GM12878 (cell line): Measurements from ENCODE around the gene KCNQ1. TPM values are rescaled to one million over a fixed set of nuclear protein-coding genes. Genes with fewer than 3 reads are reported as not detected.

Experiments
- ATAC-seq: fragments of 200-7000 bp; cut with Tn5 transposase; 3 replicates; pipeline ENCODE4 v1.9.1; 2020; ENCODE audit warnings: mild to moderate bottlenecking, moderate library complexity
- BruUV-seq: library from RNA; stranded (reverse); fragments of 400-500 nt; replicated peaks from 2 replicates; lab custom pipeline; 2021; lab: Mats Ljungman, UMichigan
- CTCF ChIA-PET: fragments of 300-600 bp; sonication (Branson Sonifier 250); formaldehyde crosslinking; extraction: SDS; loops from one replicate; lab custom pipeline; 2021; ENCODE audit warnings: inconsistent platforms; lab: Yijun Ruan, JAX
- POLR2A ChIA-PET: fragments of 350-600 bp; formaldehyde crosslinking; extraction: SDS; loops from one replicate; lab custom pipeline; 2021; ENCODE audit warnings: inconsistent platforms; lab: Charles Lee
- RAD21 ChIA-PET: fragments of 300-600 bp; sonication (Branson Sonifier 250); formaldehyde crosslinking; loops from one replicate; lab custom pipeline; 2023; ENCODE audit warnings: antibody characterized with exemption; ENCODE audit not compliant: unreplicated experiment; lab: Charles Lee
- SMC1A ChIA-PET: fragments of 300-600 bp; sonication (Branson Sonifier 250); formaldehyde crosslinking; loops from one replicate; lab custom pipeline; 2023; ENCODE audit not compliant: unreplicated experiment, uncharacterized antibody; lab: Charles Lee
- DNase-seq: peaks from one replicate; pipeline ENCODE4 v3.0.0-alpha.2; 2011; ENCODE audit warnings: low read depth, low spot score
- FAIRE-seq: peaks from 3 replicates; lab custom pipeline; 2011; peaks lifted over from hg19 to GRCh38; lab: Jason Lieb, UNC
- H2AFZ ChIP-seq: 2 replicates; pipeline ENCODE4 v1.6.0; 2011; ENCODE audit warnings: low read depth, low read length, control low read depth; ENCODE audit not compliant: control insufficient read depth
- H3K27ac ChIP-seq: 2 replicates; pipeline ENCODE4 v1.5.1; 2011; ENCODE audit warnings: control low read depth; ENCODE audit not compliant: control insufficient read depth, insufficient read depth
- H3K27me3 ChIP-seq, 2 experiments: replicated peaks in 1 of 2; 2 replicates each; pipeline versions ENCODE4 v1.6.0 to v1.6.1; 2011; ENCODE audit warnings: low read length in 1 of 2; ENCODE audit not compliant: control insufficient read depth in 2 of 2, insufficient read depth in 2 of 2
- H3K36me3 ChIP-seq, 2 experiments: 2 replicates each; pipeline ENCODE4 v1.5.1; 2011; ENCODE audit warnings: low read length in 1 of 2; ENCODE audit not compliant: control insufficient read depth in 2 of 2, insufficient read depth in 2 of 2
- H3K4me1 ChIP-seq: 2 replicates; pipeline ENCODE4 v1.6.1; 2011; ENCODE audit warnings: mild to moderate bottlenecking, low read length, moderate library complexity, mixed read lengths; ENCODE audit not compliant: control insufficient read depth, insufficient read depth
- H3K4me2 ChIP-seq: 2 replicates; pipeline ENCODE4 v1.6.0; 2011; ENCODE audit warnings: control low read depth; ENCODE audit not compliant: control insufficient read depth, insufficient read depth
- H3K4me3 ChIP-seq: fragments of 200-600 bp; sonication (generic); 2 replicates; pipeline ENCODE4 v1.5.1; 2016
- H3K79me2 ChIP-seq: 2 replicates; pipeline ENCODE4 v1.6.0; 2011; ENCODE audit warnings: low read length; ENCODE audit not compliant: control insufficient read depth, insufficient read depth
- H3K9ac ChIP-seq: 2 replicates; pipeline ENCODE4 v1.8.0; 2011; ENCODE audit warnings: low read length, control low read depth, mixed read lengths; ENCODE audit not compliant: control insufficient read depth, insufficient read depth
- H3K9me3 ChIP-seq: replicated peaks from 3 replicates; pipeline ENCODE4 v1.5.1; 2011; ENCODE audit warnings: mild to moderate bottlenecking, low read length; ENCODE audit not compliant: control insufficient read depth, insufficient read depth
- H4K20me1 ChIP-seq: 2 replicates; pipeline ENCODE4 v1.6.0; 2011; ENCODE audit not compliant: control insufficient read depth, insufficient read depth
- FOS ChIP-seq: IDR thresholded peaks from 3 replicates; pipeline ENCODE4 v1.6.1; 2011; ENCODE audit warnings: borderline replicate concordance; ENCODE audit not compliant: insufficient read length; ENCODE audit errors: extremely low read depth
- IRF3 ChIP-seq: fragments of 450-650 bp; IDR thresholded peaks from 2 replicates; pipeline ENCODE4 v1.6.1; 2014; ENCODE audit warnings: mild to moderate bottlenecking
- PAX8 ChIP-seq: fragments of 450-650 bp; IDR thresholded peaks from 2 replicates; pipeline ENCODE4 v1.6.1; 2017; ENCODE audit warnings: mild to moderate bottlenecking, moderate library complexity
- PKNOX1 ChIP-seq: fragments of 450-650 bp; IDR thresholded peaks from 2 replicates; pipeline ENCODE4 v1.6.1; 2016; ENCODE audit warnings: mild to moderate bottlenecking
- POLR2AphosphoS2 ChIP-seq: IDR thresholded peaks from 2 replicates; pipeline ENCODE4 v1.6.1; 2011; ENCODE audit warnings: low read depth, mild to moderate bottlenecking, low read length, improper control_type of control experiment, moderate library complexity
- REST ChIP-seq: IDR thresholded peaks from 2 replicates; pipeline ENCODE4 v1.6.1; 2012; ENCODE audit warnings: mild to moderate bottlenecking, low read depth, low read length
- SIN3A ChIP-seq: IDR thresholded peaks from 2 replicates; pipeline ENCODE4 v1.6.1; 2012; ENCODE audit warnings: low read depth, low read length, improper control_type of control experiment
- YY1 ChIP-seq: IDR thresholded peaks from 2 replicates; pipeline ENCODE4 v1.6.1; 2011; ENCODE audit warnings: low read depth, mild to moderate bottlenecking, low read length
- ZBED1 ChIP-seq: IDR thresholded peaks from 2 replicates; pipeline ENCODE4 v1.6.1; 2016; ENCODE audit warnings: borderline replicate concordance
- ZNF384 ChIP-seq: IDR thresholded peaks from 2 replicates; pipeline ENCODE4 v1.6.1; 2012; ENCODE audit warnings: low read depth, mild to moderate bottlenecking, low read length, improper control_type of control experiment, borderline replicate concordance
- WGBS: methylation state at CpG from one replicate; pipeline ENCODE4 v1.1.6; 2016; ENCODE audit warnings: low lambda C conversion rate; ENCODE audit not compliant: insufficient replicate concordance, insufficient coverage; ENCODE audit errors: missing lambda C conversion rate; 5-methylcytosine and 5-hydroxymethylcytosine counted together
- in situ Hi-C: fragments of 300-500 bp; cut with MboI; formaldehyde crosslinking; loops from 9 replicates; pipeline ENCODE4 v1.14.3; 2018; ENCODE audit warnings: mixed read lengths
- intact Hi-C: fragments of 100-400 bp; cut with micrococcal nuclease; formaldehyde crosslinking; loops from one replicate; pipeline ENCODE4 v1.14.2; 2022; ENCODE audit not compliant: unreplicated experiment
- polyA plus RNA-seq, 11 experiments: library from polyadenylated mRNA; depleted of rRNA in 4 of 11; unstranded in 6 of 11; stranded (reverse) in 5 of 11; fragments of >200 nt; fragmentation: Nextera tagmentation in 4 of 11; fragmentation: Illumina TruSeq in 1 of 11; extraction: Ambion mirVana in 4 of 11; extraction: Trizol in 1 of 11; gene quantifications; 1 replicate in 1 of 11; 2 replicates in 10 of 11; pipeline versions ENCODE4 v1.2.1 to v1.2.3, GENCODE V29; 2011 to 2016; ENCODE audit warnings: inconsistent platforms in 2 of 11, missing spikeins in 2 of 11, low read depth in 1 of 11
- total RNA-seq, 4 experiments: library from RNA; depleted of rRNA in 3 of 4; stranded (reverse); fragments of >200 nt in 3 of 4; fragmentation: Illumina TruSeq in 1 of 4; extraction: Trizol in 1 of 4; gene quantifications; 2 replicates each; pipeline versions ENCODE4 v1.2.1 to v1.2.3, GENCODE V29; 2013 to 2021
- TF ChIP-seq, protein P1 (sequence below): IDR thresholded peaks from 2 replicates; pipeline ENCODE4 v1.6.1; 2012; ENCODE audit warnings: improper control_type of control experiment, low read depth, low read length; ENCODE audit not compliant: insufficient replicate concordance

KCNQ1 gene
- total and polyA plus RNA-seq, 10 of the 15 experiments (the other 5 are each of a cell fraction or from before 2014, with no cell fraction given): 0.03 to 0.15 (median 0.12) TPM; not detected in 7

GRCh38 chr11:2569731-2570210 is 125.0 kb downstream of the KCNQ1 start (continued):
- TF ChIP-seq POLR2AphosphoS2 (no peak), PAX8 (no peak), ZBED1 (no peak), YY1 (no peak)
- TF ChIP-seq, protein P1, sequence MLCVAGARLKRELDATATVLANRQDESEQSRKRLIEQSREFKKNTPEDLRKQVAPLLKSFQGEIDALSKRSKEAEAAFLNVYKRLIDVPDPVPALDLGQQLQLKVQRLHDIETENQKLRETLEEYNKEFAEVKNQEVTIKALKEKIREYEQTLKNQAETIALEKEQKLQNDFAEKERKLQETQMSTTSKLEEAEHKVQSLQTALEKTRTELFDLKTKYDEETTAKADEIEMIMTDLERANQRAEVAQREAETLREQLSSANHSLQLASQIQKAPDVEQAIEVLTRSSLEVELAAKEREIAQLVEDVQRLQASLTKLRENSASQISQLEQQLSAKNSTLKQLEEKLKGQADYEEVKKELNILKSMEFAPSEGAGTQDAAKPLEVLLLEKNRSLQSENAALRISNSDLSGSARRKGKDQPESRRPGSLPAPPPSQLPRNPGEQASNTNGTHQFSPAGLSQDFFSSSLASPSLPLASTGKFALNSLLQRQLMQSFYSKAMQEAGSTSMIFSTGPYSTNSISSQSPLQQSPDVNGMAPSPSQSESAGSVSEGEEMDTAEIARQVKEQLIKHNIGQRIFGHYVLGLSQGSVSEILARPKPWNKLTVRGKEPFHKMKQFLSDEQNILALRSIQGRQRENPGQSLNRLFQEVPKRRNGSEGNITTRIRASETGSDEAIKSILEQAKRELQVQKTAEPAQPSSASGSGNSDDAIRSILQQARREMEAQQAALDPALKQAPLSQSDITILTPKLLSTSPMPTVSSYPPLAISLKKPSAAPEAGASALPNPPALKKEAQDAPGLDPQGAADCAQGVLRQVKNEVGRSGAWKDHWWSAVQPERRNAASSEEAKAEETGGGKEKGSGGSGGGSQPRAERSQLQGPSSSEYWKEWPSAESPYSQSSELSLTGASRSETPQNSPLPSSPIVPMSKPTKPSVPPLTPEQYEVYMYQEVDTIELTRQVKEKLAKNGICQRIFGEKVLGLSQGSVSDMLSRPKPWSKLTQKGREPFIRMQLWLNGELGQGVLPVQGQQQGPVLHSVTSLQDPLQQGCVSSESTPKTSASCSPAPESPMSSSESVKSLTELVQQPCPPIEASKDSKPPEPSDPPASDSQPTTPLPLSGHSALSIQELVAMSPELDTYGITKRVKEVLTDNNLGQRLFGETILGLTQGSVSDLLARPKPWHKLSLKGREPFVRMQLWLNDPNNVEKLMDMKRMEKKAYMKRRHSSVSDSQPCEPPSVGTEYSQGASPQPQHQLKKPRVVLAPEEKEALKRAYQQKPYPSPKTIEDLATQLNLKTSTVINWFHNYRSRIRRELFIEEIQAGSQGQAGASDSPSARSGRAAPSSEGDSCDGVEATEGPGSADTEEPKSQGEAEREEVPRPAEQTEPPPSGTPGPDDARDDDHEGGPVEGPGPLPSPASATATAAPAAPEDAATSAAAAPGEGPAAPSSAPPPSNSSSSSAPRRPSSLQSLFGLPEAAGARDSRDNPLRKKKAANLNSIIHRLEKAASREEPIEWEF: no peak

- H3K79me2 ChIP-seq: no peaks in the 10 kb centered on the region
- H3K27me3 ChIP-seq: no peaks in the 10 kb centered on the region
- H3K9ac ChIP-seq: no peak overlapping the region
- FAIRE-seq: no peak
- CTCF ChIA-PET: interaction anchor here (0.6 kb wide), 1 partner anchor 283 kb away, joined by 3 read pairs; no protein-coding TSS in a partner anchor
- BruUV-seq: no TSS peak
- H3K4me2 ChIP-seq: no peak overlapping the region
- POLR2A ChIA-PET: no interaction called here
- no peaks in the 10 kb centered on the region for H3K36me3 ChIP-seq
- RAD21 ChIA-PET: no interaction called here
- WGBS: 74% methylated on average over 26 of the region's 26 CpGs
- no peaks in the 10 kb centered on the region for H4K20me1 ChIP-seq
- H3K9me3 ChIP-seq: no peaks in the 10 kb centered on the region
- H3K4me3 ChIP-seq: no peak overlapping the region
- SMC1A ChIA-PET: no interaction called here
- no peak overlapping the region for H3K27ac ChIP-seq
- in situ Hi-C loops (no loop called here), intact Hi-C loops (no loop called here)
- no peak for DNase-seq
- no peak overlapping the region for H2AFZ ChIP-seq
- H3K4me1 ChIP-seq: no peaks in the 10 kb centered on the region
- ATAC-seq: no peak
- TF ChIP-seq IRF3: no peak
- no peak for TF ChIP-seq FOS
- no peak for TF ChIP-seq PKNOX1
- no peak for TF ChIP-seq ZNF384
- TF ChIP-seq YY1: no peak
- no peak for TF ChIP-seq SIN3A
- TF ChIP-seq REST: no peak
Observed at GRCh38 chr11:2570211-2570811, 125.5 kb downstream of the KCNQ1 start.
